HEK293T (cell line): ENCODE results near the gene LAGE3.

Experiments used
- CTCF ChIA-PET: fragments of 350-600 bp; formaldehyde crosslinking; extraction: SDS; loops from one replicate; lab custom pipeline; 2021; ENCODE audit warnings: antibody characterized with exemption, inconsistent platforms; lab: Yijun Ruan, JAX
- POLR2A ChIA-PET: fragments of 350-600 bp; formaldehyde crosslinking; extraction: SDS; loops from one replicate; lab custom pipeline; 2020; ENCODE audit warnings: antibody characterized with exemption, inconsistent platforms; lab: Yijun Ruan, JAX
- DNase-seq: peaks from one replicate; pipeline ENCODE4 v3.0.0; 2012; ENCODE audit warnings: mixed read lengths; ENCODE audit errors: extremely low spot score
- ARNT ChIP-seq: fragments of 450-650 bp; IDR thresholded peaks from 2 replicates; pipeline ENCODE4 v1.6.1; 2017; ENCODE audit warnings: mild to moderate bottlenecking
- BHLHE40 ChIP-seq: fragments of 450-650 bp; IDR thresholded peaks from 2 replicates; pipeline ENCODE4 v1.6.1; 2016; ENCODE audit warnings: mild to moderate bottlenecking, moderate library complexity, borderline replicate concordance
- CTBP1 ChIP-seq: fragments of 450-650 bp; IDR thresholded peaks from 2 replicates; pipeline ENCODE4 v1.6.1; 2016; ENCODE audit warnings: borderline replicate concordance
- ELF4 ChIP-seq: fragments of 450-650 bp; IDR thresholded peaks from 2 replicates; pipeline ENCODE4 v1.6.1; 2017; ENCODE audit warnings: antibody characterized with exemption
- FOXA1 ChIP-seq: fragments of 450-650 bp; IDR thresholded peaks from 2 replicates; pipeline ENCODE4 v1.6.1; 2016; ENCODE audit warnings: mild to moderate bottlenecking
- FOXK2 ChIP-seq: fragments of 450-650 bp; IDR thresholded peaks from 2 replicates; pipeline ENCODE4 v1.6.1; 2016; ENCODE audit warnings: mild to moderate bottlenecking
- FOXM1 ChIP-seq: fragments of 450-650 bp; IDR thresholded peaks from 2 replicates; pipeline ENCODE4 v1.6.1; 2017; ENCODE audit warnings: mild to moderate bottlenecking, borderline replicate concordance
- HDGF ChIP-seq: fragments of 450-650 bp; IDR thresholded peaks from 2 replicates; pipeline ENCODE4 v1.6.1; 2017; ENCODE audit warnings: antibody characterized with exemption, borderline replicate concordance
- L3MBTL2 ChIP-seq: fragments of 450-650 bp; conservative IDR thresholded peaks from 2 replicates; pipeline ENCODE4 v1.6.1; 2016; ENCODE audit warnings: mild to moderate bottlenecking
- LEF1 ChIP-seq: fragments of 450-650 bp; IDR thresholded peaks from 2 replicates; pipeline ENCODE4 v1.6.1; 2017; ENCODE audit warnings: mild to moderate bottlenecking, borderline replicate concordance
- NFRKB ChIP-seq: fragments of 450-650 bp; IDR thresholded peaks from 2 replicates; pipeline ENCODE4 v1.6.1; 2016; ENCODE audit warnings: mild to moderate bottlenecking, moderate library complexity
- PKNOX1 ChIP-seq: fragments of 450-650 bp; IDR thresholded peaks from 2 replicates; pipeline ENCODE4 v1.6.1; 2016
- SP1 ChIP-seq: fragments of 450-650 bp; IDR thresholded peaks from 2 replicates; pipeline ENCODE4 v1.6.1; 2017
- SUZ12 ChIP-seq: fragments of 450-650 bp; IDR thresholded peaks from 2 replicates; pipeline ENCODE4 v1.6.1; 2016; ENCODE audit warnings: mild to moderate bottlenecking
- TARDBP ChIP-seq: fragments of 450-650 bp; IDR thresholded peaks from 2 replicates; pipeline ENCODE4 v1.6.1; 2016
- ZNF384 ChIP-seq: fragments of 450-650 bp; IDR thresholded peaks from 2 replicates; pipeline ENCODE4 v1.6.1; 2016

LAGE3 gene

DNA sequence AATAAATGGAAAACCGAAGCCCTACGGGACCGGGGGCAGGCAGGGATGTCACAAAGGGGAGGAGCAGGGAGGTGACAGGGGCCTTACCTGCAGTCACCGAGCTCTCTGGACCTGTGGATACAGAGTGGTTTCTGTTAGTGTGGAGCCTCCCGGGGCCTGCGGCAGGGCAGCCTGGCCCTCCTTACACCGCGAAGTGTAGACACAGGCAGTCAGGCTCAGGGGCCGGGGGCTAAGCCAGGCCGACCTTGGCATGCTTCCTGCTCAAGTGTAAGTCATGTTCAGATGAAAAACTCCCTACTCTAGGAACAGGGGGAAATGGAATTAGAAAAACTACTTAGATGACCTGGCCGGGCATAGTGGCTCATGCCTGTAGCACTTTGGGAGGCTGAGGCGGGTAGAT, 32.7 kb upstream of the LAGE3 start:
- POLR2A ChIA-PET, result no interaction called here
- TF ChIP-seq TARDBP, result no peak
- TF ChIP-seq PKNOX1, result no peak
- no peak for TF ChIP-seq BHLHE40
- TF ChIP-seq FOXA1, result no peak
- no peak for TF ChIP-seq SUZ12
- no peak for TF ChIP-seq ELF4
- TF ChIP-seq NFRKB, result no peak
- no peak for TF ChIP-seq L3MBTL2
- no peak for TF ChIP-seq SP1
- TF ChIP-seq FOXK2, result no peak
- TF ChIP-seq LEF1, result no peak
- TF ChIP-seq CTBP1, result no peak
- no peak for TF ChIP-seq ARNT
- TF ChIP-seq HDGF, result no peak
- no peak for TF ChIP-seq ZNF384
- TF ChIP-seq FOXM1, result no peak
- CTCF ChIA-PET, result no interaction called here
- DNase-seq, result no peak

DNA sequence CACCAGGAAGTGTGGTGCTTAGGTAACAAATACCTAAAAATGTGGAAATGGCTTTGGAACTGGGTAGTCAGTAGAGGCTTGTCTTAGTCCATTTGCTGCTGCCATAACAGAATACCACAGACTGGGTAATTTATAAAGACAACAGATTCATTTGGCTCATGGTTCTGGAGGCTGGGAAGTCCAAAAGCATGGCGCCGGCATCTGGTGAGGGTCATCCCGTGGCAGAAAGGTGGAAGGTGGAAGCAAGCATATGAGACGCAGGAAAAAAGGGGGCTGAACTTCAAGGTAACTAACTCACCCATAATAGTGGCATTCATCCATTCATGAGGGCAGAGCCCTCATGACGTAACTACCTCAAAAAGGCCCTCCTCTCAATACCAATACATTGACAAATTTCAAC, 30.4 kb upstream of the LAGE3 start:
- no peak for DNase-seq
- no peak for TF ChIP-seq ZNF384
- POLR2A ChIA-PET, result no interaction called here
- CTCF ChIA-PET, result no interaction called here

DNA sequence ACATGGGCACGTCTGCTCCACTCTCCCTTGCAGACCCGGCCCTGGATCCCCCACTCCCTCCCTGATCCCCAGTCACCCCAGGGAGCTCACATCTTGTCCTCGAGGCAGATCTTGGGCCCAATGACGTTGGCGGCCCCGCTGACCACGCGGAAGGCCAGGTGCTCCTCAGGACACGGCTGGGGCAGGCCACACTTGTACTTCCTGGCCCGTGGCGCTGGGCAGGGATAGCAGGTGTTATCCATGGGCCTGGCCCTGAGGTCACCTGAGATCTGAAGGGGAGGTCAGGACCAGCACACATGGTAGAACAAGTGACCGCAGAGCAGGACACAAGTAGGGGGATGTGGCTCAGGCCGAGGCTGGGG, 29.3 kb upstream of the LAGE3 start:
- CTCF ChIA-PET, result no interaction called here
- TF ChIP-seq NFRKB (no peak), SP1 (no peak), PKNOX1 (no peak), LEF1 (no peak), FOXK2 (no peak), HDGF (no peak), ELF4 (no peak), ARNT (no peak), FOXA1 (no peak), ZNF384 (no peak), TARDBP (no peak), SUZ12 (no peak), CTBP1 (no peak), BHLHE40 (no peak), L3MBTL2 (no peak), FOXM1 (no peak)
- no peak for DNase-seq
- POLR2A ChIA-PET, result interaction anchor here (1.3 kb wide), 1 partner anchor 18 kb away, joined by 6 read pairs; the partner anchor contains the start of gene SLC10A3

DNA sequence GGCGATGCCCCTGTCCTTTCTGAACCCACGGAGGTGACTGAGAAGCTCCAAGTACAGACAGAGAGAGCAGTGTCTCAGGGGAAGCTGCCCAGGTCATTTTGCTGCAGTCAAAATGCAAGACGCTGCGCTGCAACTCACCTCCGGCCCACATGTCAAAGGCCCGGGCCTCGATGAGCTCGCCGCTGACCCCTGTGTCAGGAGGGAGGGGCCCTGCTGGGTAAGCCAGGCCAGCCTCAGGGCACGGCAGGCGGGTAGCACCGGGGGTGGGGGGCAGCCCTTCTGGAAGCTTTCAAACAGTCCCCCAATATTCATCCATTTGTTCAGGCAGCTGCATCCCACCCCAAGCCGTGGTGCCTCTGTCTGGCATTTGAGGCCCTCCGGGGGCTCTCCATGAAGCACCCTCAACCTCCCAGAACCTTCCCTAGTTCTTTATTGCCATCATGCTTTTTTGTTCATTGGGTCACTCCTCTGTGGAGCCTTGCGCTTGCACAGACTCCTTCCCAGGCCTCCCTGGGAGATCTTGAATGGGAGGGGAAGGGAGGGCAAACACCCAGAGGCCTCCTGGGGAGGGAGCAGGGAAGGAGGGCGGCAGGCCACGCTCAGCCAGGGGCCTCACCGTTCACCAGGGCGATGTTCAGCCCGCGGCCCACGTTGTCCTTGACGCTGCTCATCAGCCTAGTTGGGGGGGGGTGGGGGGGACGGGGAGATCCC, 28.7 kb upstream of the LAGE3 start:
- DNase-seq, result no peak
- TF ChIP-seq CTBP1 (no peak), FOXA1 (no peak), FOXM1 (no peak), PKNOX1 (no peak), L3MBTL2 (no peak), LEF1 (no peak), FOXK2 (no peak), ZNF384 (no peak), HDGF (no peak)
- ChIA-PET CTCF (no interaction called here), POLR2A (interaction anchor here (0.6 to 2.5 kb wide), 3 partner anchors 9 to 535 kb away, joined by 3 to 8 read pairs (median 6); partner anchors contain the start of genes FAM3A, SLC10A3 and TMEM187)

- CTCF ChIA-PET, result no interaction called here
- POLR2A ChIA-PET, result interaction anchor here (1.3 to 2.5 kb wide), 2 partner anchors 10 to 16 kb away, joined by 6 to 8 read pairs; partner anchors contain the start of genes FAM3A and SLC10A3
- TF ChIP-seq FOXA1, result no peak
- TF ChIP-seq ELF4, result no peak
- TF ChIP-seq L3MBTL2, result no peak
- no peak for TF ChIP-seq SP1
- TF ChIP-seq PKNOX1, result no peak
- TF ChIP-seq CTBP1, result no peak
- no peak for TF ChIP-seq BHLHE40
- no peak for TF ChIP-seq ARNT
- TF ChIP-seq HDGF, result no peak
- DNase-seq, result no peak
Observed at GRCh38 chrX:154506483-154507332, 27.6 kb upstream of the LAGE3 start.
